Breast epithelium (tissue), 3 donors: Measurements from ENCODE around the gene EPB41.

Experiments used
- POLR2A ChIP-seq: fragments of 450-650 bp; IDR thresholded peaks from one replicate; pipeline ENCODE4 v1.6.1; 2016; ENCODE audit warnings: antibody characterized with exemption, mild to moderate bottlenecking, moderate library complexity
- POLR2AphosphoS5 ChIP-seq, 3 donors: sonication (generic); formaldehyde crosslinking; IDR thresholded peaks; one replicate each; pipeline ENCODE4 v1.6.1; 2017; ENCODE audit warnings: antibody characterized with exemption in 3 of 3
- TF ChIP-seq, protein P1 (sequence below), 3 donors: fragments of 450-650 bp; IDR thresholded peaks; one replicate each; pipeline ENCODE4 v1.5.1; 2016 to 2017; ENCODE audit warnings: antibody characterized with exemption in 3 of 3, mild to moderate bottlenecking in 3 of 3, moderate library complexity in 3 of 3

DNA sequence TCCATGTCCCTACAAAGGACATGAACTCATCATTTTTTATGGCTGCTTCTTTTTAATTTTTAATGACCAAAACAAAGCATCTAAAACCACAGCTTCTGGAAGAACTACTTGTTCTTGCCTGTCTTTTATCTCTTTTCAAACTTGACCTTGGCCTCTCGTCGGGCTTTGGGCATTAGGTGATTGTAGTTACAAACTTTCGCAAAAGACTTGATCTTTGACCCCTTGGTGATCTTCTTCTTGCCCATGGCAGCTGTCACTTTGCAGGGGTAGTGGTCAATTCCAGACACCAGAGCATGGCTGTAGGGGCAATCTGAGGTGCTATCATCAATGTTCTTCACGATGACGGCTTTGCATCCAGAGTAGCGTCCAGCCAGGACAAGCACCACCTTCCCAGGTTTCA is 67.8 kb downstream of the EPB41 start:
- TF ChIP-seq POLR2AphosphoS5 (IDR thresholded peaks at IDR 0.05) = no peak
- TF ChIP-seq, protein P1, sequence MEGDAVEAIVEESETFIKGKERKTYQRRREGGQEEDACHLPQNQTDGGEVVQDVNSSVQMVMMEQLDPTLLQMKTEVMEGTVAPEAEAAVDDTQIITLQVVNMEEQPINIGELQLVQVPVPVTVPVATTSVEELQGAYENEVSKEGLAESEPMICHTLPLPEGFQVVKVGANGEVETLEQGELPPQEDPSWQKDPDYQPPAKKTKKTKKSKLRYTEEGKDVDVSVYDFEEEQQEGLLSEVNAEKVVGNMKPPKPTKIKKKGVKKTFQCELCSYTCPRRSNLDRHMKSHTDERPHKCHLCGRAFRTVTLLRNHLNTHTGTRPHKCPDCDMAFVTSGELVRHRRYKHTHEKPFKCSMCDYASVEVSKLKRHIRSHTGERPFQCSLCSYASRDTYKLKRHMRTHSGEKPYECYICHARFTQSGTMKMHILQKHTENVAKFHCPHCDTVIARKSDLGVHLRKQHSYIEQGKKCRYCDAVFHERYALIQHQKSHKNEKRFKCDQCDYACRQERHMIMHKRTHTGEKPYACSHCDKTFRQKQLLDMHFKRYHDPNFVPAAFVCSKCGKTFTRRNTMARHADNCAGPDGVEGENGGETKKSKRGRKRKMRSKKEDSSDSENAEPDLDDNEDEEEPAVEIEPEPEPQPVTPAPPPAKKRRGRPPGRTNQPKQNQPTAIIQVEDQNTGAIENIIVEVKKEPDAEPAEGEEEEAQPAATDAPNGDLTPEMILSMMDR (IDR thresholded peaks at IDR 0.05) = no peak
- no peak for TF ChIP-seq POLR2A
